ENCODE measurements around the gene PDZD2. TPM values are rescaled to one million over a fixed set of nuclear protein-coding genes. Genes with fewer than 3 reads are reported as not detected.

Gene PDZD2
- total and polyA plus RNA-seq, 11 donors, result 28.3 to 116 (median 80.6) TPM

GRCh38 chr5:31844622-31845345, 205.9 kb downstream of the PDZD2 start:
- intact Hi-C loops (cut with DNase I), result no loop called here
- H3K4me1 ChIP-seq, result peaks cover 0 to 47% (median 20%) of the 10 kb centered on the region in 12 donors
- H3K4me3 ChIP-seq, result no peak overlapping the region
- H3K9me3 ChIP-seq, result no peaks in the 10 kb centered on the region
- 72 to 77% (median 76%) methylated on average over 10 of the region's 10 CpGs for WGBS, 4 donors
- H3K27ac ChIP-seq, result no peak overlapping the region
- H3K36me3 ChIP-seq, result no peaks in the 10 kb centered on the region
- DNase-seq, result no peak
- no peak for TF ChIP-seq POLR2A (IDR thresholded peaks at IDR 0.05)
- peak in 4 of 12 donors; percentile 9 to 14 (median 10) for TF ChIP-seq CTCF (IDR thresholded peaks at IDR 0.05)
- H3K27me3 ChIP-seq, result no peaks in the 10 kb centered on the region
- ATAC-seq, result peak; percentile 51 to 77 (median 66)

- no peaks in the 10 kb centered on the region for H3K9me3 ChIP-seq
- no peaks in the 10 kb centered on the region for H3K36me3 ChIP-seq
- ATAC-seq (no peak), DNase-seq (no peak)
- intact Hi-C loops (cut with DNase I), result no loop called here
- H3K4me3 ChIP-seq, result no peak overlapping the region
- no peak for TF ChIP-seq POLR2A (IDR thresholded peaks at IDR 0.05)
- no peak for TF ChIP-seq CTCF (IDR thresholded peaks at IDR 0.05)
- 59 to 79% (median 74%) methylated on average over 3 of the region's 3 CpGs for WGBS, 4 donors
- H3K4me1 ChIP-seq, result peaks cover 0 to 47% (median 20%) of the 10 kb centered on the region in 12 donors
- H3K27ac ChIP-seq, result no peak overlapping the region
- no peaks in the 10 kb centered on the region for H3K27me3 ChIP-seq
Measured at GRCh38 chr5:31845361-31845760, 206.4 kb downstream of the PDZD2 start.

DNA sequence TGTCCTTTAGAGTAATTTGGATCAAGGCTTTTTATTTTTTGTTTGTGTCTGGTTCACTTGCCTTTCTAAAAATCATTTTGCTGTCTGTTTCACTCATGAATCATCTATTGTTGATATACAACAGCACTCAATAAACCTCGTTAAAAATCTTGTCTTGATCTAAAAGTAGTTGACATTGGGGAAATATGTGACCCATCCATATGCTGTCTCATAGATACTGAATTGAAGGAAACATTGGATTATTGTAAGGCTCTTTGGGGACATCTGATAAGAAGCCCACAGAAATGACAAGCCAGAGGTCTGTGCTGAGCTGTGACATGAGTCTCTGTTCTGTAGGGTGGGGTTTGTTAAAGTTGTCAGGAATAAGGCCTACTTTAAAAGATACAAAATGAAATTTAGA, 208.0 kb downstream of the PDZD2 start:
- H3K27ac ChIP-seq, result peak overlapping the region in 5 of 12 donors; percentile 2 to 73 (median 21)
- no peak overlapping the region for H3K4me3 ChIP-seq
- intact Hi-C loops (cut with DNase I), result no loop called here
- ATAC-seq (peak in 1 of 4 donors; percentile 13), DNase-seq (no peak)
- no peaks in the 10 kb centered on the region for H3K9me3 ChIP-seq
- H3K36me3 ChIP-seq, result no peaks in the 10 kb centered on the region
- H3K4me1 ChIP-seq, result peaks cover 0 to 56% (median 24%) of the 10 kb centered on the region in 12 donors
- WGBS, 4 donors, result 18 to 26% (median 21%) methylated on average over 1 of the region's 1 CpG
- no peaks in the 10 kb centered on the region for H3K27me3 ChIP-seq
- no peak for TF ChIP-seq POLR2A (IDR thresholded peaks at IDR 0.05)
- no peak for TF ChIP-seq CTCF (IDR thresholded peaks at IDR 0.05)

GRCh38 chr5:31847354-31847753, 208.4 kb downstream of the PDZD2 start:
- WGBS, 4 donors, result 34 to 47% (median 38%) methylated on average over 7 of the region's 7 CpGs
- Histone ChIP-seq H3K27me3 (no peaks in the 10 kb centered on the region), H3K36me3 (no peaks in the 10 kb centered on the region), H3K9me3 (no peaks in the 10 kb centered on the region), H3K27ac (peak overlapping the region in 5 of 12 donors; percentile 2 to 73 (median 21)), H3K4me3 (no peak overlapping the region), H3K4me1 (peaks cover 0 to 56% (median 24%) of the 10 kb centered on the region in 12 donors)
- ATAC-seq, result peak; percentile 69 to 95 (median 82)
- TF ChIP-seq POLR2A (IDR thresholded peaks at IDR 0.05), result no peak
- TF ChIP-seq CTCF (IDR thresholded peaks at IDR 0.05), result no peak
- DNase-seq, result peak in 4 of 5 donors; percentile 38 to 68 (median 59)
- intact Hi-C loops (cut with DNase I), result no loop called here

Data from heart left ventricle (tissue), 16 donors.